Measurements from ENCODE around the gene DUSP12.
"Not testable (repeated sequence)": the region's sequence is repeated elsewhere in the genome, so short reads cannot be mapped to it uniquely, and the experiment has no call there.

DUSP12 gene

DNA sequence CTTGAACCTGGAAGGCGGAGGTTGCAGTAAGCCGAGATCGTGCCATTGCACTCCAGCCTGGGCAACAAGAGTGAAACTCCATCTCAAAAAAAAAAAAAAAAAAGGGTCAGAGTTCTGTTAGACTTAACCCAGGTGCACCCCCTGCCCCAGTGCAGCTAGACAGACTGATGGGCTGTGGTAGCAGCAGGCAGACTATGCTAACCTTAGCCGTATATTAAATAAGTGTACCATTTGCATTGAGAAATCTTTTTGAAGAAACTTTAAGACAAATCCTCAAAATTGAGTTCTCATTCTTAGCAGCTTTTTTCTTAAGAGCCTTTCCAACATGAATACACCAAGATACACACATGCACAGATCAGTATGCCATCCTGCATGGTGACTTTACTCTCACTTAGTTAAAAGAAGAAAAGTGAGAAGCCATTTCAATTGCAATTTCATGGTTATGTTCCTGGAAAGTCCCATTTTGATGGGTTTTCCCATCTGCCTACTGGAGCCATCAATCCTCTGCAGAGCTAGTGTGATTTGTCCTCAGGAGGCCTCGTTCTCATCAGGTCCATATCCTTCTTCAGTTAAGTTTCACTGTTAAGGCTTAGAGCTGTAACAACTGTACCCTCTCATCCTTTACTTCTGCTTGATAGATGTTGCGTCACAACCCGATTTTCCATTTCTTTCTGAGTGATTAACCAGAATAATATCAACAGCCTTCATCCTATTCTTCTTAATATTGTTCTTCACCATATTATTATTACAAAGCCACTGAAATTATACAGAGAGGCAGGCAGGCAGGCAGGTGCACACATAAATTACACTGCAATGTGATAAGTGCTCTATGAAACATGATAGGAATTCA lies 21.0 kb upstream of the DUSP12 start:
- DNase-seq: no peak

DNA sequence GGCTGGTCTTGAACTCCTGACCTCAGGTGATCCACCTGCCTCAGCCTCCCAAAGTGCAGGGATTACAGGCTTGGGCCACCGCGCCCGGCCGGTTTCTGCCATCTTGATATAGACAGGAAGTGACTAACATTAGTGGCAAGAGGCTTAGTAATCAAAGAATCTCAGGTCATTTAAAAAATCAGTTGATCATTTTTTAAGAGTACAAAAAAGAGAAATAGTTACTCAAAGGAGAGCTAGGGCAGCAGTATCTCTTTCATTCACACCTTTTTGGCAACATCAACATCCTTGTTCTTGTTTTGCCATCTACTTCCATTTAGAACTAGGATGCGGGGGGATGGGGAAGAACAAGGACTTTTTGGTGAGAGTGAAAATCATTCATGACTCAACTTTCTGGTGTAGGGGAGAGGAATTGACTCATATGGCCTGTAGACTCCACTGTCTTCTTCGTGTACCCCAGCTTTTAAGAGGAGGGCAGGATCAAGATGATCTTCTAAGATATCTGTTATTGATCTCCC lies 19.5 kb upstream of the DUSP12 start:
- no peak for DNase-seq

DNA sequence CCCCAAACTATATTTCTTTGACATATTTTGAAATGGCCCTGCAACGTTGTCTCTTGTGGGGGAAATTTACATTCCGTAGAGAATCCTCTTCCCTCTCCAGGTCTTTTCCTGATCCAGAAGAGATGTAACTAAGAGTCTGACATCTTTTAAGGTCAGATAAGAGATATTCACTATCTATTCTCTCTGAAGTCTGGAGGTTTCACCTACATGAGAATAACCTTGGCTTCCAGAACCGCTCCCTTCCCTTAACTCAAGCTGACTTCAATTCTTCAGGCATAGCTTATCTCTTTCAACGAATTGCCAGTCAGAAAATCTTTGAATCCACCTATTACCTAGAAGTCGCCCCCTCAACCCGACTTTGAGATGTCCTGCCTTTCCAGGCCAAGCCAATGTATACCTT lies 18.3 kb upstream of the DUSP12 start:
- no peak for DNase-seq

DNA sequence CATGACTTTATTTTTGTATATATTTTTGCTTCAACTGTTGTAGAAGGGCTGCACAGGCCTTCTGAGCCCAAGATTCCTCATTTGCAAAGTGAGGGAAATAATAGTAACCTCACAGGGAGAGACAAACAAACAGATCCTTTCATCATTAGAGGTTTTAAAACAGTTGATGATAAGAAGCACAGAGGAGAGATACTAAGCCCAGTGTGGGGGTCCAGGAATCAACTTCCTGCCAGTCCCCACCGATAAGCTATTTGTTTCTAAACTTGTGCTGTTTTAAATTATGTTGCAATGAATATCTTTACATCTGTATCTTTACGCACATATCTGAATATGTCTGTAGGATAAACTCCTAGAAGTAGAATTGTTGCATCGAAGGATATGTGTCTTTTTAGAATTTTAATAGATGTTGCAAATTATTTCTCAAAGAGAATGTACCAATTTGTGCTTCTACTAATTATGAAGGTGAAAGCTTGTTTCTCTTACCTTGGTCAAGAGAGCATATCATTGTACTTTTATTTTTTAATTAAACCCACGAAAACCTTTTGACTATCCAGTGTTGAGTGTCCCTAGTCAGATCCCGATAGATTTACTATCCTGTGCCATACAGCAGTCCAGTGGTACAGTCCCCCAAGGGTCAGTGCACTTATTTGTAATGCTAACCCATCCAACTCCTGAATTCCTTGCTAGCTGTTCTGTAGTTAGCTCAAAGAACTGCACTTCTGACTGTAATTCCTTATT lies 17.4 kb upstream of the DUSP12 start:
- no peak for DNase-seq

DNA sequence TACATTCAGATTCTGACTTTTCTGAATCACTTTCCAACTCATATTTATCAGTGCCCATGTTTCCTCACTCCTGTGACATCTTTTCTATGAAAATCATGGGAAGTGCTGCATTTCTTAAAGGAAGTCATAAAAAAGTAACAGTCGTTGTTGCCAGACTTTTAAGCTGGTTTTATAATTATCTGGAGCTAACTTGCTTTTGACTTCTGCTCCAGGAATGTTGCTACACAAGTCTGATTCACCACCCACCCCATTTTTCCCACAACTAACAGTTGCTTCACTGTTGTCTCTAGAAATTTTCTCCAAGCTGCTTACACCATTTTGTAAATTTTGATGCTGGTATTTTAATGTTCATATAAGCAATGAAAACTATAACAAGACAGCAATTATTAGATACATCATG lies 16.1 kb upstream of the DUSP12 start:
- DNase-seq: no peak

DNA sequence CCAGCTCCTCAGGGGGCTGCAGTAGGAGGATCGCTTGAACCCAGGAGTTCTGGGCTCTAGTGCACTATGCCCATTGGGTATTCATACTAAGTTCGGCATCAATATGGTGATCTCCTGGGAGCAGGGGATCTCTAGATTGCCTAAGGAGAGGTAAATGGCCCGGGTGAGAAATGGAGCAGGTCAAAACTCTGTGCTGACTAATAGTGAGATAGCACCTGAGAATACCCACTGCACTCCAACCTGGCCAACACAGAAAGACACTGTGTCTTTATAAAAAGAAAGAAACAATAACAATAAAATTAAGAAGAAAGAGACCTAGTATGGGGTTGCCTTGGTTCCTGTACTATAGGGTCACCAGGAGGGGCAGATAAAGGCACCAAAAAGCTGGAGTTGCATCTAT lies 13.7 kb upstream of the DUSP12 start:
- DNase-seq: no peak

DNA sequence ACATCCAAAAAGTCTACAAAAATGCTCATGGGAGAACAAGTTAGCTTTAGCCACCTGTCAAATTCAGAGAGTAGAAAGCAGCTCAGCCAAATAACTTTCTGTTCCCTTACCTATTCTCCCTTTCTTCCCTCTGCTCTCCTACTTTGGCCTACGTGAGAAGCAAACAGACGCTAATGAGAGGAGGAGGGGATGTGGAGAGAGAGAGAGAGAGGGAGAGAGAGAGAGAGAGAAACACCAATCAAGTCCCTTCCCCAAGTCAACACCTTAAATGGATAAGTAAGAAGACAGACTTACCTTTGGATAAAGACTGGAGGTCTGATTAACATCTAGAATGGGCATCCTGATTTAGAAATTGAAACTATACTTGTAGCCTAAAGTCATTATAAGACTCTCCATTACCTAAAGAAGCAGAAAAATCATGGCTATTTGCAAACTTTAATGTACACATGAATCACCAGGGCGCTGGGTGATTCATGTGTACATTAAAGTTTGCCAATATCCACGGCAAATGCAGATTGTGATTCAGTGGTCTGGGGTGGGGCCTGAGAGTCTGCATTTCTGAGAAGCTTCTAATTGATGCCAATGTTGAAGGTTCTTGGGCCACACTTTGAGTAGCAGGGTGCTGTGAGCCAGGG lies 13.1 kb upstream of the DUSP12 start:
- DNase-seq: no peak

DNA sequence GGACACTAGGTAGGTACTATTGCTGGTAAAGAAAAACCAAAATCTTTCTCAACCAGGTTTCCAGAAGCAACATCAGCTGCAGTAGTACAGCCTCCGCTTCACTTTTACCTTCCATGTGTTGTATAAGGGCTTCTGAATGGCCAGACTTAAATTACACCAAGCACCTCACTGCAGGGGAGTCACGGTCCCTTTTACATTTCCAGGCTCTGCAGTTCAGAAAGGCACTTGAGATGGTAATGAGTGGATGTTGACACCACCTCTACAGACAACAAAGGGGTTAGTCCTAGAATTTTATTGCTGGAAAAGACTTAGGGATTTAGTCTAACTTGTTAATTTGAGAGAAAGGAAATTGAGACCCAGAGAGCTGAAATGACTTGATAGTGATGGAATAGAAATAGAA lies 12.0 kb upstream of the DUSP12 start:
- DNase-seq: no peak

DNA sequence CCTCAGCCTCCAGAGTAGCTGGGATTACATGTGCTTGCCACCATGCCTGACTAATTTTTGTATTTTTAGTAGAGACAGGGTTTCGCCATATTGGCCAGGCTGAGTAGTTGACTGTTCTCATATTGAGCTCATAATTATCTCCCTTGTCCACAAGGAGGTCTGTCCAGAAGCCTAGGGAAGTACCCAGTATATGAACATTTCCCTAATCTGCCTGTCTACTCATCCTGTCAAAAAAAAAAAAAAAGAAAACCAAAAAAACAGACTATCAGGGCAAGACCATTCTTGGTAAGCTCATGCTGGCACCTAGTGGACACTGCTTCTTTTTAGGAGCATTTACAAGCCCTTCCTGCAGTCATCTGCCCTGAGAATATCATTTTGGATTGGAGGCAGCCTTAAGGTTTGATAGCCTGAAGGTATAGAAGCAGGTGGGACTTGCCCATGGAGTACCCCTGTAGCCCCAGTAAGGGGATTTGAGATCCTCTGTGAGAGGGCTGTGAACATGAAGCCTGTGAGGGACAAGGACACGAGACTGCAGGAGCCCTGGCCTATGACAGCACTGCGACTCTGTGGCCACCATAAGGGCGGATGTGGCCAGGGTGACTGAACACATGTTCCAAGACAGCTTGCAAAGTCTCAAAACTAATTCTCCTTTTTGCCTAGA lies 10.8 kb upstream of the DUSP12 start:
- no peak for DNase-seq

DNA sequence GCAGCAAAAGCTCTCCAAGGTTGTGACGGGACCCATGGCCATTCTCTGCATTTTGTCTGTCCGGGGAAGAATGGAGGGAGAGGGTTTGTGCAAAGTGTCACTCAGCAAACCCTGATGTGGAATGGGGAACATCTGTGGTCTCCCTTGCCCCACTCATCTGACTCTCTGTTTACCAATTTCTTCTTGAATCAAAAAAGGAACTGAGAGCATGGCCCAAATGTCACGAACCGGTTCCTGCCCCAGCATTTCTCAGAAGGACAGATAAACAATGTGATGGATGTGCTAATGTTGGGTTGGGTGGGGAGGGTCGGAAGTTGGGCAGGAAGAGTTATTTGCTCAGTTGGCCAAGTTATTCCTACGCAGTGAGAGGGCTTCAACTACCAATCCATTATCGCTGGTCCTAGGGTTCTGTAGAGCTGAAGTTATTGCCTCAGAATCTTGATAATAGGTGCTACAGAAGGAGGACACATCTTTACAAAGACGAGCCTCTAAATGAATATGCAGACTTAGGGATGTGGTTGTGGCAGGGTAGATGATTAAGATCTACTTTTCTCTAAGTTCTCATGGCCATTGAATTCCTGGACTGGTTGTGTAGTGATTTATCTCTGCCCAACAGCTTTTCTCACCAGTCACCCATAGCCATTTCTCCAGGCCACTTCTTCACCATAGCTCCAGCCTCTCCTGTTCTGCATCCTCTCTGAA lies 9.6 kb upstream of the DUSP12 start:
- DNase-seq: no peak

DNA sequence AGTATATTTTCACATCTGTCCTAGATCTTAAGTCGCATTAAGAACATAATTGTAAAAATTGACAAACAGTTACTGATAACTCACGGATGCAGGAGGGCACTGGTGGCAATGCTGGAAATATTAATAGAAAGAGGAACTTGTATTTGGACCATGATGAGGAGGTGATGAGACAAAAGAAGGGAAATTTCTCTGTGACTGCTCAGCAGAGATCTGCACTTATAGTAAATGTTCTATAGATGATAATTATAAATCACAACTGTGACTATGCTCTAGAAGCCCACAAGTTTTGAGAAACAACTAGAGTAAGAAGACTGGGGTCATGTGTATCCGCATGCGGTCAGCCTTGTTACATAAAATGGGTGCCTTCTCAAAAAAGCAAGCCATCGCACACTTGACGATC lies 8.7 kb upstream of the DUSP12 start:
- no peak for DNase-seq

DNA sequence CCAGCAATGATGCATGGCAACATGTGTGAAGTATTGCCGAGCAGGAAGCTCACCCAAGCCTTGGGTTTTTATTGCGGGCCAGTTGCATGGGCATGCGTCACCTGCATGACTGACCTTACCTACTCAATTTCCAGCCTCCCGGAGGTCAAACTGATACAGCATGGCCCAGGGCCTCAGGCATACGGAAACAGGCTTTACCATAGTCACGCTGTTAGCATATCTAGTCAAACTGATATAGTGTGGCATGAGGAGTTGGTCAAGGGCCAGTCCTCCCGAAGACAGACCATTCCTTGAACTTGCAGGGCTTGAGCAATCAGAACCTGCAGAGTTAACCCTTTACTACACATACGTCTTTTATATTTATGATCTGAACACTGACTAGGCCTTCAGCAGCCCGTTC lies 6.4 kb upstream of the DUSP12 start:
- DNase-seq: no peak

DNA sequence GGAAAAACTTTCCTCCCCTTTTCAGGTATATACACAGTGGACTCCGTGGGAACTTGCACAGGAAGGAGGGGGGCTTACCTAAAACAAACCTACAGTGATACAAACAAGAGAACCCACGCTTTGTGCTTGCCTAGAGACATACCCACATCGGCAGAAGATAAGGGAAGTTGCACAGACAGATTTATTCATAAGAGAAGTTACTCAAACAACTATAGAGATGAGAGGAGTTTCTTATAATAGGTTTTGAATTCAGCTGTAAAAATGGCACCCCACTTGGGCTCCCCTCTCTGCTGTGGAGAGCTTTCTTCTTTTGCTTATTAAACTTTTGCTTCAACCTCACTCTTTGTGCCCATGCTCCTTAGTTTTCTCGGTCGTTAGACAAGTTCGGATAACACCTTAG lies 1.8 kb upstream of the DUSP12 start:
- no peak for DNase-seq

DNA sequence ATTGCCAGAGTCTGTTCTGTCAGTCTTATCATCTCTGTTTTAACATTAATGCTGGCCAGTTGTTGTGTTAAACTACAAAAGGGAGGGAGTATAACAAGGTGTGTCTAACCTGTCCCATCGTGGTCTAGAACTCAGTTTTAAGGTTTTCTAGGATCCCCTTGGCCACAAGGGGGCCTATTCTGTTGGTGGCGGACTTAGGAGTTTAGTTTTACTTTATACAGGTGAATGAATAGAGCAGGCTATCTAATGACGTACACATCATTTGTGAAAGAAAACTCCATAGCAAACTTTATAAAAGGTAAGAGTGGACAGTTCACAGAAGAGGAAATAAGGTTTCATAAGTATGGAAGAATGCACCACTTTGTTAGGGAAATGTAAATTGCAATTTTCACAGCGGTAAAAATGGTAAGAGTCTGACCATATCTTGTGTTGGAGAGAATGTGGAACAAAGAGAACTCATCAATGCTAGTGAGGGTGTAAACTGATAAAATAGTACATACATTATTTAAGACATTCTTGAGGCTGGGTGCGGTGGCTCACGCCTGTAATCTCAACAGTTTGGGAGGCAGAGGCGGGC lies 14.0 kb downstream of the DUSP12 start:
- DNase-seq: peak; percentile 24

DNA sequence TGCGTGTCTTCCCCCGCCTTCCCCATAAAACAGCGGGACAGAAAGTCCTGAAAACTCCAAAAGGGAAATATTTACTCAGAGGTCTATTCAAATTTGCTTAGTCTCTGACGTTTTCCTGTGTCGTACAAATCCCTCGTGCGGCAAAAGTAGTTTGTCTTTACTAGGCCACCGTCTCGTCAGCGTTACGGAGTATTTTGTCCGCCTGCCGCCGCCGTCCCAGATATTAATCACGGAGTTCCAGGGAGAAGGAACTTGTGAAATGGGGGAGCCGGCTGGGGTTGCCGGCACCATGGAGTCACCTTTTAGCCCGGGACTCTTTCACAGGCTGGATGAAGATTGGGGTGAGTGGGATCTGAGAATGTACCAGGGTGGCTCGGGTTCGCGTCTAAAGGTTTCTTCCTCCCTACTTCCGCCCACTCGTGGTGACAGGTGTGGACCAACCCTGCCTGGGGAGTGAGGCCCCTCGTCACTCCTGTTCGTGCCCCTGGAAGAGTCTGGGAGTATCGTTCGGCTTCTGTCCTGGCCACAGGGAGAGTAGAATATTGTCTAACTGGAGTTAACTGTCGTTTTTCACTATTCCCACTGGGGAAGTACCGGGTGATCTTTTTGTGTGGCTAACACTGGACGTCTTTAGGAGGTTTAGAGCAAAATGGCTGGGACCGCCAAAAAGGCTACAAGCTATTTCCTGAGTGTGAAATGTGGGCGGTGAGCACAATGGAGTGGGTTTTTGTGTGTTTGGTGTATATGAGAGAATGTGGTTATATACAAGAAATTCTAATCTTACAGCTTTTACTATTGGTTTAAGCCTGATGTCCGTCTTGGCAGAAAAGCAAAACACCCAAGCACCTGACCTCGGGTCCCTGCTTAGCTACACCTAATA lies 16.8 kb downstream of the DUSP12 start, which contains the start of gene ATF6:
Gene ATF6 (plus strand): TSS at position 219 of the 880 bp plus-strand sequence. CDS start 41 bp downstream, at position 260.
- DNase-seq: peak; percentile 89

DNA sequence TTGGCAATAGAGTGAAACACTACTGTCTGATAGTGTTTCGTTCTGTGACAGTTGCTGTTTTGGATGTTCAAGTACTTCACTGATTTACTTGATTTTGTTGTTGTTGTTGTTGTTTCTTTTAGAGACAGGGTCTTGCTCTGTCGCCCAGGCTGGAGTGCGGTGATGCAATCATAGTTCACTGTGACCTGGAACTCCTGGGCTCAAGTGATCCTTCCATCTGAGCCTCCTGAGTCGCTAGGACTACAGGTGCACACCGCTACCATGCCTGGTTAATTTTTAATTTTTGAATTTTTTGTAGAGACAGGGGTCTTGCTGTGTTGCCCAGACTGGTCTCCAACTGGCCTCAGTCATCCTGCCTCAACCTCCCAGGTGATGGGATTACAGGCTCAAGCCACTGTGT lies 18.9 kb downstream of the DUSP12 start:
- no peak for DNase-seq

DNA sequence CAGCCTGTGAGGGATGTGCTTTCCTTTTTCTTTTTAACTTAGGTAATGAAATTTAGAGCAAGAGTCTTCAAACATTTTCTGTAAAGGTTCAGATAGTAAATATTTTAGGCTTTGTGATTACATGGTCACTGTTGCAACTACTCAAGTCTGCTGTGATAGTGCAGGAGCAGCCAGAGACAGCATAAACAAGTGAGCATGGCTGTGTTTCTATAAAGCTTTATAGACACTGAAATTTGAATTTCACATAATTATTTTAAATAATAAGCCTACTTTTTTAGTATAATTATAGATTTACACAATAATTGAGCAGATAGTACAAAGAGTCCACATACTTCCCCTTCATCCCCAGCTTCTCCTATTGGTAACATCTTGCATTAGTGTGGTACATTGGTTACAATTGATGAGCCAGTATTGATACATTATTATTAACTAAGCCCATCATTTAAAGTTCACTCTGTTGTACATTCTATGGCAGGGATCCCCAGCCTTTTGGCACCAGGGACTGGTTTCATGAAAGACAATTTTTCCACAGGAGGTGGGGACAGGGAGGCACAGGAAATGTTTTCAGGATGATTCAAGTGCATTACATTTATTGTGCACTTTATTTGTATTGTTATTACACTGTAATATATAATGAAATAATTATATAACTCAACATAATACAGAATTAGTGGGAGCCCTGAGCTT lies 19.5 kb downstream of the DUSP12 start:
- DNase-seq: no peak

DNA sequence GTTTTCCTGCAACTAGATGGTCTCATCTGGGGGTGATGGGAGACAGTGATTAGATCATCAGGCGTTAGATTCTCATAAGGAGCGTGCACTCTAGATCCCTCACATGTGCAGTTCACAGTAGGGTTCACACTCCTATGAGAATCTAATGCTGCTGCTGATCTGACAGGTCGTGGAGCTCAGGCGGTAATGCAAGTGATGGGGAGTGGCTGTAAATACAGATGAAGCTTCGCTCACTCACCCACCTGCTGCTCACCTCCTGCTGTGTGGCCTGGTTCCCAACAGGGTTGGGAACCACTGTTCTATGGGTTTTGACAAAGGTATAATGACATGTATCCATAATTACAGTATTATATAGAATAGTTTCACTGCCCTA lies 20.1 kb downstream of the DUSP12 start:
- DNase-seq: not testable (repeated sequence)

DNA sequence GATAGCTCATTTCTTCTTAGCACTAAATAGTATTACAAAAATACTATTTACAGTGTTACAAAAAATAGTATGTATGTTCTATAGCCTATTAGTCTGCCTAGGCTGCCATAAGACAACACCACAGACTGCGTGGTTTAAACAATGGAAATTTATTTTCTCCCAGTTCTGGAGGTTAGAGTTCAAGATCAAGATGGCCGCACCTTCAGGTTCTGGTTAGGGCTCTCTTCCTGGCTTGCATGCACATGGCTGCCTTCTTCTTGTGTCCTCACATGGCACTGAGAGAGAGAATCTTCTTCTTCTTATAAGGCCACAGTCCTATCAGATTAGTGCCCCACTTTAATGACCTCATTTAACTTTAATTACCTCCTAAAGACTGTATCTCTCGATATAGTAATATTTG lies 20.7 kb downstream of the DUSP12 start:
- no peak for DNase-seq

DNA sequence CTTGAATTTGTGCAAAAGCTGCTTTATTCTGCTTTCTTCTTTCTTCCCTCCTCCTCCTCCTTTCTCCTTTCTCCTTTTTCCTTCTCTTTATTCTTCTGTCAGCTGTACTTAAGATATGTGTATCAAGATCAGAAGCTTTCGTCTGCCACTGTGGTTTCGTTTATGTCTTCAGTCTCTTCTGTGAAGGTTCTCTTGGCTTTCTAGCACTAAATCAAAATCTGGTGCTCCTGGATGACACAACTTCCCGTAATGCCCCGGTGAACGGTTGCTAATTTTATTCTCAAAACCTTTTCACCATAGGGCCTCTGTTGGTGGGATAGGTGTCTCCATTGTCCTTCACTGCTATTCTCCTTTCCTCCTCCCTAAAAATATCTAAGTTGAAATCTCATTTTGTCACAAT lies 21.6 kb downstream of the DUSP12 start:
- no peak for DNase-seq

Data from NCI-H510A treated with DMSO at 0.1 percent for 48 hours (cell line).